IPS DF 6.9 (cell line): ENCODE measurements around the gene LRP1B.

Source experiments
- DNase-seq: peaks from one replicate; pipeline ENCODE4 v3.0.0-alpha.2; 2013; ENCODE audit warnings: low read depth, low spot score
- H3K27ac ChIP-seq: one replicate; pipeline ENCODE4 v1.5.1; 2013; ENCODE audit warnings: low read length, control low read depth
- H3K27me3 ChIP-seq: 2 replicates; pipeline ENCODE4 v1.6.1; 2013; ENCODE audit warnings: mild to moderate bottlenecking, low read length; ENCODE audit not compliant: control insufficient read depth, insufficient read depth
- H3K36me3 ChIP-seq: 2 replicates; pipeline ENCODE4 v1.6.1; 2013; ENCODE audit warnings: low read length; ENCODE audit not compliant: control insufficient read depth, insufficient read depth
- H3K4me1 ChIP-seq: 2 replicates; pipeline ENCODE4 v1.6.1; 2013; ENCODE audit warnings: low read length; ENCODE audit not compliant: control insufficient read depth, insufficient read depth
- H3K4me3 ChIP-seq: 2 replicates; pipeline ENCODE4 v1.5.1; 2013; ENCODE audit warnings: mild to moderate bottlenecking, low read length
- H3K9me3 ChIP-seq: 2 replicates; pipeline ENCODE4 v1.6.1; 2013; ENCODE audit warnings: low read length, inconsistent platforms; ENCODE audit not compliant: control insufficient read depth, insufficient read depth
- WGBS: extraction: QIAGEN DNeasy Blood & Tissue Kit; methylation state at CpG from one replicate; pipeline ENCODE4 v1.1.7; 2013; ENCODE audit warnings: mixed read lengths, missing lambda C conversion rate; ENCODE audit not compliant: insufficient read length, insufficient coverage; 5-methylcytosine and 5-hydroxymethylcytosine counted together

LRP1B gene

DNA sequence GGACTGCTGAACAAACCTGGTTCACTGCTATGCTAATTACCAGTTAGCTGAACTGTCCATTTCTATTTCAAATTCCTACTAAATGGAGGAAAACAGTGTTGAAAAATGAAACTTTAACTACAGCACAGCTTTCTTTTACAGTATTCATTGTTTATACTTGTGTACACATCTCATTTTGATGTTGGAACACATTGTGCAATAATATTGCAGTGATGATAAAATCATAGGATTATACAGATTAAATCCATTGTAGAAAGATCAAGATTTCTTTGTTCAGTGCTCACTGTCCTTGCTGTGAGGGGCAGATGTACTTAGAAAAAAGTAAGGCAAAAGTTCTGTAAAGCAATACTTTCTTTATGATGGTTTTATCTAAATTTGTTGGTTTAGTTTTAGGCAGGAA lies 1055.1 kb downstream of the LRP1B start:
- Histone ChIP-seq H3K36me3 (no peaks in the 10 kb centered on the region), H3K4me1 (no peaks in the 10 kb centered on the region), H3K4me3 (no peak overlapping the region), H3K9me3 (no peaks in the 10 kb centered on the region), H3K27ac (no peak overlapping the region), H3K27me3 (no peaks in the 10 kb centered on the region)
- DNase-seq, result no peak

- Histone ChIP-seq H3K27ac (no peak overlapping the region), H3K36me3 (no peaks in the 10 kb centered on the region), H3K9me3 (no peaks in the 10 kb centered on the region), H3K4me1 (no peaks in the 10 kb centered on the region), H3K4me3 (no peak overlapping the region), H3K27me3 (no peaks in the 10 kb centered on the region)
- no CpG with 5 or more reads among the region's 9 CpGs for WGBS
- no peak for DNase-seq
Observed at GRCh38 chr2:141068053-141068682, 1062.6 kb downstream of the LRP1B start.

DNA sequence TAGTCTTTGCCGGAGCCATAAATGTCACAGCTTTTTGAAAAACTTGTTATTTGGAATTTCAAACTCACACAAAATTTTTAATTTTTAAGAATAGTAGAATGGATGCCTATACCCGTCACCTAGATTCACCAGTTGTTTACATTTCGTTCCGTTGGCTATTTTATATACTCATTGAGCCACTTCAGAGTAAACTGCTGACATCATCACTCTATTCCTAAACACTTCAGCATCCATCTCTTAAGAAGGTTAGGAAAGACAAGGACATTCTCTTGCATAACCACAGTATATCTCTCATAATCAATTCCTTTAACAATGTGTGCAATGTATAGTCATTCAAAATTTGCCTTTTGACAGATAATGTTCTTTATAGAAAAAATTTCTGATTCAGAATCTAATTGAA lies 1065.8 kb downstream of the LRP1B start:
- WGBS, result no CpG with 5 or more reads among the region's 4 CpGs
- Histone ChIP-seq H3K4me3 (no peak overlapping the region), H3K27me3 (no peaks in the 10 kb centered on the region), H3K36me3 (no peaks in the 10 kb centered on the region), H3K27ac (no peak overlapping the region), H3K4me1 (no peaks in the 10 kb centered on the region), H3K9me3 (no peaks in the 10 kb centered on the region)
- DNase-seq, result no peak

- Histone ChIP-seq H3K4me1 (no peaks in the 10 kb centered on the region), H3K9me3 (no peaks in the 10 kb centered on the region), H3K27me3 (no peaks in the 10 kb centered on the region), H3K4me3 (no peak overlapping the region), H3K27ac (no peak overlapping the region), H3K36me3 (no peaks in the 10 kb centered on the region)
- WGBS, result no CpG with 5 or more reads among the region's 4 CpGs
- no peak for DNase-seq
Observed at GRCh38 chr2:141063406-141063805, 1067.4 kb downstream of the LRP1B start.

GRCh38 chr2:141062443-141062842 lies 1068.4 kb downstream of the LRP1B start:
- no peak overlapping the region for H3K27ac ChIP-seq
- no peaks in the 10 kb centered on the region for H3K9me3 ChIP-seq
- no peaks in the 10 kb centered on the region for H3K4me1 ChIP-seq
- no peaks in the 10 kb centered on the region for H3K36me3 ChIP-seq
- no peak overlapping the region for H3K4me3 ChIP-seq
- H3K27me3 ChIP-seq, result no peaks in the 10 kb centered on the region
- no CpG with 5 or more reads among the region's 1 CpG for WGBS
- no peak for DNase-seq

DNA sequence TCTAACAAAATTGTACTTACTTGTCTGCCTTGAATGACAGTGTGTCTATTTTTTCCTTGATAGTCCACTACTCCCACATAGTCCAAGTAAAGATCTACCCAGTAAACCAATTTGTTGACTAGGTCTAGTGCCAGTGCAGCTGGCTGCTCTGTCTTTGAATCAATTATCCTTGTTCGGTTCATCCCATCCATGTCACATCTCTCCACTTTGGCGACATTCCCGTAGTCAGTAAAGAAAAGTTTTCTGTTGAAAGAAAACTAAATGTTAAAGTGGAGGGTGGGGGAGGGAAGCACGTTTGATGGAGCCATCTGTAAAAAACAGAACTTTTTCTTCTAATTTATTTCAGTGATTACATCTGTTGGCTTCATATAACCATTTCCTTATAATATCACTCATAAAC lies 1068.8 kb downstream of the LRP1B start:
- whole genome bisulfite sequencing, result no CpG with 5 or more reads among the region's 4 CpGs
- no peaks in the 10 kb centered on the region for H3K9me3 ChIP-seq

DNA sequence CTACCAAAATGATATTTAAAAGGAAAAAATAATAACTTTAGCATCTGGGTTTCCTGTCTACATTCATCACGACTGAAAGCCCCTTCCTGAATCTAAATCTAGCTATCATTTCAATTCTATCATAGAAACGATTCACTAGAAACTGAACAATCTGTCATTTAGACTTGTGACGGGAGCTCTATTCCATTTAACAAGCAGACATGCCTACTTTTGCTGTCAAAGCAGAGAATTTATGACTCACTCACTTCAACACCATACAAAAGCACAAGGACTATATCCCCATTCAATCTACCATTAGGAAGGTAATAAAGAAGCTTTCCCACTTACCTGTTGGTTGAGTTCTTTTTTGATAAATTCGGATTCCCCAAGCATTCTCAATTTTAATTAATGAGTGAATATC lies 1072.3 kb downstream of the LRP1B start:
- DNase-seq, result no peak
- Histone ChIP-seq H3K9me3 (no peaks in the 10 kb centered on the region), H3K27me3 (no peaks in the 10 kb centered on the region), H3K27ac (no peak overlapping the region), H3K36me3 (no peaks in the 10 kb centered on the region), H3K4me3 (no peak overlapping the region), H3K4me1 (no peaks in the 10 kb centered on the region)
- WGBS, result no CpG with 5 or more reads among the region's 4 CpGs

More for the DNA sequence above, 1068.8 kb downstream of the LRP1B start:
- no peaks in the 10 kb centered on the region for H3K36me3 ChIP-seq
- no peaks in the 10 kb centered on the region for H3K27me3 ChIP-seq
- no peak overlapping the region for H3K27ac ChIP-seq
- H3K4me1 ChIP-seq, result no peaks in the 10 kb centered on the region
- no peak for DNase-seq
- H3K4me3 ChIP-seq, result no peak overlapping the region

- Histone ChIP-seq H3K27me3 (no peaks in the 10 kb centered on the region), H3K9me3 (no peaks in the 10 kb centered on the region), H3K4me1 (no peaks in the 10 kb centered on the region), H3K36me3 (no peaks in the 10 kb centered on the region), H3K27ac (no peak overlapping the region), H3K4me3 (no peak overlapping the region)
- 100% methylated on average over 1 of the region's 1 CpG for WGBS
- DNase-seq, result no peak
Observed at GRCh38 chr2:141055531-141055930, 1075.3 kb downstream of the LRP1B start.

- no peak overlapping the region for H3K27ac ChIP-seq
- H3K4me3 ChIP-seq, result no peak overlapping the region
- DNase-seq, result no peak
- H3K36me3 ChIP-seq, result no peaks in the 10 kb centered on the region
- H3K4me1 ChIP-seq, result no peaks in the 10 kb centered on the region
- H3K9me3 ChIP-seq, result no peaks in the 10 kb centered on the region
- H3K27me3 ChIP-seq, result no peaks in the 10 kb centered on the region
- WGBS, result no CpG with 5 or more reads among the region's 6 CpGs
Observed at GRCh38 chr2:141048951-141049350, 1081.9 kb downstream of the LRP1B start.

DNA sequence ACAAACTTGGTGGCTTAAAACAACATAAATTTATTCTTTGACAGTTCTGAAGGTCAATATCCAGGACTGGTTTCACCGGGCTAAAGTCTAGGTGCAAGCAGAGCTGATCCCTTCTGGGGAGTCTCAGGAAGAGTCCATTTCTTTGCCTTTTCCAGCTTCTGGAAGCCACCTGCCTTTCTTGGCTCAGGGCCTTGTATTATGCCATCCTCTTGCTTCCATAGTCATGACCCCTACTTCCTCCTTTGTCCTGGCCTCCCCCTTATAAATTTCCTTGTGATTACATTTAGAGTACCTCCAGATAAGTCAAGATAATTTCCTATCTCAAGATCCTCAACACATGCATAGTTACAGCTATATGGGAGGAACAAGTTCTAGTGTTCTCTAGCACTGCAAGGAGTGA lies 1089.5 kb downstream of the LRP1B start:
- Histone ChIP-seq H3K27me3 (no peaks in the 10 kb centered on the region), H3K4me1 (no peaks in the 10 kb centered on the region), H3K36me3 (no peaks in the 10 kb centered on the region), H3K4me3 (no peak overlapping the region), H3K27ac (no peak overlapping the region), H3K9me3 (no peaks in the 10 kb centered on the region)
- WGBS, result no CpG with 5 or more reads among the region's 1 CpG
- no peak for DNase-seq

DNA sequence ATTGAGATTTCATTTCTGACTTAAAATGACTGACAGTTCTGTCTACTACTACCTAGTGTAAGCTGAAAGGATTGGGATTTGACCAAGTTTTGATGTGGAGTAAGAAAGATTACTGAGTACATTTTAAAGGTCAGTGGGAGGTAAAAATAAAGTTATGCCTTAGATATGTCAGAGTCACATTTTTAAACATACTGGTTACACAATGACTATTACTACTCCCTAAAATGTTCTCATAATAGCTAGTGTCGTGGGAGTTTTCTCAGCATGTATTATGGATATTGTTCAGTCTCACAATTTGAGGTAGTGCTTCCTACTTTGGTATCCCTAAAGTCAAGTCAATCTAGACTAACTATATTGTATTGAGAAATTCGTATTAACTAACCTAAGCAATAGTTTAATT lies 1092.5 kb downstream of the LRP1B start:
- DNase-seq, result no peak
- Histone ChIP-seq H3K36me3 (no peaks in the 10 kb centered on the region), H3K4me3 (no peak overlapping the region), H3K27ac (no peak overlapping the region), H3K27me3 (no peaks in the 10 kb centered on the region), H3K9me3 (no peaks in the 10 kb centered on the region), H3K4me1 (no peaks in the 10 kb centered on the region)
- WGBS, result no CpG with 5 or more reads among the region's 2 CpGs
